ENCODE measurements around the gene IQGAP2.

- TF ChIP-seq CTCF (IDR thresholded peaks at IDR 0.05; ENCODE audit: insufficient read depth, low read length, poor library complexity, severe bottlenecking) (no peak), EZH2phosphoT487 (conservative IDR thresholded peaks at IDR 0.05; ENCODE audit: low read length) (no peak)
Observed at GRCh38 chr5:76643371-76643770, 240.3 kb downstream of the IQGAP2 start.

Data from SU-DHL-6 (cell line).